GM12873 (cell line): ENCODE data around the gene MB21D2.

Experiments used
- TF ChIP-seq, protein P1 (sequence below): IDR thresholded peaks from 2 replicates; pipeline ENCODE4 v1.5.1; 2012; ENCODE audit warnings: low read depth, mild to moderate bottlenecking, moderate library complexity, low read length, control low read depth; ENCODE audit not compliant: insufficient read depth; ENCODE audit errors: missing control alignments

MB21D2 gene

DNA sequence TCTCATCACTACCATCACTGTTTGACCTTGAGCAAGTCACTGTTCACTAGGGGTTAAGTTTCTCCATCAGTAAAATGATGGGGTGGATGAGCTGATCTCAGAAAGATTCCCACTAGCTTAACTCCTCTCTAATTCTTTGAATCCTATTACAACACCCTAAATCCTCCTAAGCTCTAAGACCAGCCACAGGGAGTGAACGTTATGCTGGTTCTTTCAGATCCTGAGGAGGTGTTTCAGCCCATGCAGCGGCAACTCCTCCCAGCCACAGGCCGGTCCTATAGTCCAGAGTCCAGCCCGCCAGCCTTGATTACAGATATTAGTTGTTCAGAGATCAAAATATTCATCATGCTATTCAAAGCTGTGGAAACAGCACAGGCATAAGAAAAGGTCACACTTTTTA, 15.1 kb downstream of the MB21D2 start:
- TF ChIP-seq, protein P1, sequence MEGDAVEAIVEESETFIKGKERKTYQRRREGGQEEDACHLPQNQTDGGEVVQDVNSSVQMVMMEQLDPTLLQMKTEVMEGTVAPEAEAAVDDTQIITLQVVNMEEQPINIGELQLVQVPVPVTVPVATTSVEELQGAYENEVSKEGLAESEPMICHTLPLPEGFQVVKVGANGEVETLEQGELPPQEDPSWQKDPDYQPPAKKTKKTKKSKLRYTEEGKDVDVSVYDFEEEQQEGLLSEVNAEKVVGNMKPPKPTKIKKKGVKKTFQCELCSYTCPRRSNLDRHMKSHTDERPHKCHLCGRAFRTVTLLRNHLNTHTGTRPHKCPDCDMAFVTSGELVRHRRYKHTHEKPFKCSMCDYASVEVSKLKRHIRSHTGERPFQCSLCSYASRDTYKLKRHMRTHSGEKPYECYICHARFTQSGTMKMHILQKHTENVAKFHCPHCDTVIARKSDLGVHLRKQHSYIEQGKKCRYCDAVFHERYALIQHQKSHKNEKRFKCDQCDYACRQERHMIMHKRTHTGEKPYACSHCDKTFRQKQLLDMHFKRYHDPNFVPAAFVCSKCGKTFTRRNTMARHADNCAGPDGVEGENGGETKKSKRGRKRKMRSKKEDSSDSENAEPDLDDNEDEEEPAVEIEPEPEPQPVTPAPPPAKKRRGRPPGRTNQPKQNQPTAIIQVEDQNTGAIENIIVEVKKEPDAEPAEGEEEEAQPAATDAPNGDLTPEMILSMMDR: no peak

DNA sequence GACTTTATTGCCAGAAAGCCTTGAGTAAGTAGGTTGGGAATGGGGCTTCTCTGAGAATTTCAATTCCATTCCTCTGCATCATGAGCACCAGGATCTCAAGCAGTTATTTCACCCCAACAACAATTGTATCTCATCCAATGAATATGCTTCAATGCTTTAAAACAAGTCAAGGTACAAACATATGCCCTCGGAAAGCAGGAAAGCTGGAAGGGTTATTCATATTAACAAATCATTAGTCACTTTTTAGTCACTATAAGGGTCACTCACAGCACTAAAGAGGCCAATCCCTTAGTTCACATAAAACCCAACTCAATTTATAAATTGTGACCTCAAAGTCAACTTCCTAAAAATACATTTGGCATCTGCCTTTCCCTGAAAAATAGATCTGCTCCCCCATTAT, 16.2 kb downstream of the MB21D2 start:
- TF ChIP-seq, protein P1: no peak

DNA sequence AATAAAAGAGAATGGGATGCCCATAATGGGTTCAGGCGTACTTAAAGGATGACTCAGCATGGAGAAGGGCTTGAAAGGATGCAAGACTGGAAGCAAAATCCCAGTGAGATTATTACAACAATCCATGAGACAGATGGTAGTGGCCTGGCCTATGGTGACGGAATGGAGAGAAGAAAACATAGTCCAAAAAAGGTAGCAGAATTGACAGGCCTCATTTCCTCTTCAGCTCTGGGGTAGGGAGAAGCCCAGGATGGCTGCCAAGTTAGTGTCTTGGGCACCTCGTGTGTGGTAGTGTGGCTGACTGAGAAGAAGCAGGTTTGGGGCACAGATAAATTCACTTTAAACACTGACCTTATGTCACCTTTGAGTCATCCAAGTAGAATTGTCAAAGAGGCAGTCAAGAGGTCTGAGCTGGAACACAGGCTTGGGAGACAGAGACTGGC, 18.1 kb downstream of the MB21D2 start:
- TF ChIP-seq, protein P1: no peak

DNA sequence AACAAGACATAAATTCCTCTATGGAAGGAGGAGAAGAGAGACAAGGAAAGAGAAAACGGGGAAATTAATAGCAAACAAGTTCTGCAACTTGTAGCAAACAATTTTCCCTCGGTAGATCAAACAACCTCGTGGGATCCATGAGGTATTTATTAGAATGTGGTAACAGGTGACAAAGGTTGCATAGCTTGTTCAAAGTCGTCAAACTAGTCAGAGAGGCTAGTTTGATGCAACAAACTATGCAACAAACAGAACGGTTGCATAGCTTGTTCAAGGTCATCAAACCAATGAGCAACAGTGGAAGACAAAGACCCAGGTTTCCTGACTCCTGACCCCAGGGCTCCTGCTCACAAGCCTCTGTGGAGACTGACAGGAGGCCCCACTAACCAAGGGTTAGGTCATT, 20.7 kb downstream of the MB21D2 start:
- TF ChIP-seq, protein P1: no peak

DNA sequence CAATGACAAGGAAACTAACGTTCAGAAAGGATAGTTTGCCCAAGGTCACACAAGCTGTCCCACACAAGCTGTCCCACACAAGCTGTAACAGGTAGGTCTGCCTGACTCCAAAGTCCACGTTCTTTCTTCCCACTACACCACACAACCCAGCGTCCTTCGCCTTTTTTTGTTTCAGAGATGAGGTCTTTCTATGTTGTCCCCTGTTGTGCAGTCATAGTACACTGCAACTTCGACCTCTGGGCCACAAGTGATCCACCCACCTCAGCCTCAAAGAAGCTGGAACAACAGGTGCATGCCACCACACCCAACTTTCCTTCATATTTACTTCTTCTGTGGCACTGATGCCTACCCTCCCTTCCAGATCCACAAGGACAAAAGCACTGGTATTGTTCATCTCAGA, 21.4 kb downstream of the MB21D2 start:
- TF ChIP-seq, protein P1: no peak

DNA sequence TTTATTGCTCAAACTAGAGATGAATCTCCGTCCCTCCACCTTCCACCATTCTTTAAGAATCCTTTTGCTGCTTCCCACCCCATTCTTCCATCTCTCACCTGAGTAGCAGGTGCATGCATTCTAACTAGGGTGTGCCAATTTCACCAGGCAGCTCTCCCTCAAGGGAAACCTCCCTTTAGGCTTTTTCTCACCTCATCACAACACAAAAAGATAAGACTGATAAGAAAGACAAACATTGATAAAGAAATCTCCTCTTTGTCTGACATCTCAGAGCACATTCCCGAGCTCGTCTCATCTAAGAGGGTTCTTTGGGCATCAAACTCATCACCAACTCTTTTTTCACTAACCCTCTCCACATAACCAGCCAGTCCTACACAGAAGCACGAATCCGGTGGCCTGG, 23.0 kb downstream of the MB21D2 start:
- TF ChIP-seq, protein P1: no peak

DNA sequence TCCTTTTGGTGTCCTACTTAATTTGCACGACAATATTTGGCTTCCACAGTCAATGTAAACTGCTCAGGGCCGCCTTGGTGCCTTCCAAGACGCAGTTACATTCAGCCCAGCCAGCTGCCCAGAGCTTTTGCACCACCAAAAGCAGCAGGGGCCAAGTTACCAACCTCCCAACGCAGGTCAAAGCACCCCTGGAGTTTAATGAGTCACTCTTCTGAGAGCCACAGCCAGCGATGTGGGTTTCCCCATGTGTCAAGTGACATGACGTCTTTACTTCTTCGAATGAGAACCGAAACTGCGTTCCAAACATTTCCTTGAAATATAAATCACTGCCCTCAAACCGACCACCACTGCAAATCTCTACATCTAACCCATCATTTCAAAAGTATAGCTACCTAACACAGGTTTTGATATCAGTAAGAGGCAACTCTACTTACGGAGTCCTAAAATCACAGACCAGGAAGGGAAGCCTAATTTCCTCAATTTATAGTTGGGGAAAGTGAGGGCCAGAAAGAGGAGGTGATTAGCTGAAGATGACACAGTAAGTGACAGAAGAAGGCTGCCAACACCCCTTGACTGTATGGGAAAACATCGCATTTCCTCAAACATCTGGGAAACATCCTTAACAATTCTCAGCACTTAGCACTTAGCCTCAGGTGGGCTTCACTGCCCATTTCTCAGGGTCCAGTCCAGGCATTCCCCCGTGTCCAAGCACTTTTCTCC, 24.5 kb downstream of the MB21D2 start:
- TF ChIP-seq, protein P1: no peak
